ENCODE measurements around the gene EYA4. TPM values are rescaled to one million over a fixed set of nuclear protein-coding genes. Genes with fewer than 3 reads are reported as not detected.

EYA4 gene
- polyA plus RNA-seq, 1 donor: 0.21 TPM

DNA sequence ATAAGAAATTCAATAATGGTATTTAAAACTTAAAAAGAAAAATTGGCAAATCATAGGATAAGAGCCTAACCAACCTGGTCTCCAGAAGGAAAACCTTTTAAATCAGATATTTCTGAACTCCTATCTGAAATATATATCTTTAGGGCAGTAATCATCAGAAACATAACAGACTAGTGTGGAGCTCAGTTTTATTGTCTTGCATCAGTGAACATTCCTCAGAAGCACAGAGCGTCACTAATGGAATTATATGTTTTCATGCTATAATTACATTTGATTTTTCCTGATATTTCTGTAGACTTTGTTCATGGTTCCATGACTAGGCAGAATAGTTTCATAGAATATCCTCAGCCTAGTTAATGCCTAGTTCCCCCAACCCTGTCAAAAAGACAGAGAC, 262.2 kb downstream of the EYA4 start:
- WGBS (ENCODE audit: insufficient coverage, low lambda C conversion rate): no CpG with 5 or more reads among the region's 1 CpG
- Histone ChIP-seq H3K4me1 (ENCODE audit: control insufficient read depth, insufficient read depth, low read length) (no peaks in the 10 kb centered on the region), H3K4me3 (ENCODE audit: low read length) (no peak overlapping the region), H3K9me3 (ENCODE audit: control insufficient read depth, low read depth, low read length) (no peaks in the 10 kb centered on the region), H3K36me3 (ENCODE audit: control insufficient read depth, insufficient read depth, low read length) (no peaks in the 10 kb centered on the region), H3K27ac (ENCODE audit: low read length) (no peak overlapping the region), H3K27me3 (ENCODE audit: control insufficient read depth, insufficient read depth, low read length) (no peaks in the 10 kb centered on the region)
- DNase-seq: no peak

DNA sequence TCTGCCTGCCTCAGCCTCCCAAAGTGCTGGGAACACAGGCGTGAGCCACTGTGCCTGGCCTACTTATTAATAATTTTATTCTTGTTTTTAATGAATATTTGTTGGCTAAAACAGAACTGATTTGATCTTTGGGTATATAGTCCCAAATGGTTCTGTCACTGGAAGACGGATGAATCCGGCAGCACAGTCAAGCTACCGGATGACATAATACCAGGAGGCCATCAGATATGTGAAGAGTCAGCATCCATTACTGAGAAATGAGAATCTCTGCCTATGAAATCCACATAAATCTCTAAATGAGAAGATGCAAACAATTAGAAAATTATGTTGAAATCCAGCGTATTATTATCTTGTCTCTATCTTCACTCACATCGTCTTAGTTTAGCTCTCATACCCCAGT, 263.0 kb downstream of the EYA4 start:
- H3K27me3 ChIP-seq (ENCODE audit: control insufficient read depth, insufficient read depth, low read length): no peaks in the 10 kb centered on the region
- no peaks in the 10 kb centered on the region for H3K4me1 ChIP-seq (ENCODE audit: control insufficient read depth, insufficient read depth, low read length)
- WGBS (ENCODE audit: insufficient coverage, low lambda C conversion rate): 100% methylated on average over 2 of the region's 6 CpGs
- no peak overlapping the region for H3K27ac ChIP-seq (ENCODE audit: low read length)
- DNase-seq: no peak
- H3K4me3 ChIP-seq (ENCODE audit: low read length): no peak overlapping the region
- no peaks in the 10 kb centered on the region for H3K9me3 ChIP-seq (ENCODE audit: control insufficient read depth, low read depth, low read length)
- no peaks in the 10 kb centered on the region for H3K36me3 ChIP-seq (ENCODE audit: control insufficient read depth, insufficient read depth, low read length)

DNA sequence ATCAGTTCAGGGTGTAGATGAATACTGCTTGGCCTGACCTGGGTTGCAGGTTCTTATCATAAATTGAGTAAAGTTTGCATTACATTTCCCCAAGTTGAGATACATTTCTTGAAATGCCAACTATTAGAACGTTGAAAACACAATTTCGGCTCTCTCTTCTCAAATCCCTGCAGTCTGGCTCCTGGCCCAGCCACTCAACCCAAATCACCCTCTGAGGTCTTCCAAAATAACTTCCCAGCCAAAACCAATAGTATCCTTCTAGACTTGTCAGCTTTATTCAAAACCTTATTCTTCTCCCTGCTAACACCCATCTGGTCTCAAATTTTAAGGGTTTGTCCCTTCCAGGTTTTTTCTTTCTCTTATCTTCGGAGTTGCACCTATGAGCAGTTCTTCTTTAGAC, 263.6 kb downstream of the EYA4 start:
- no peaks in the 10 kb centered on the region for H3K36me3 ChIP-seq (ENCODE audit: control insufficient read depth, insufficient read depth, low read length)
- no peaks in the 10 kb centered on the region for H3K27me3 ChIP-seq (ENCODE audit: control insufficient read depth, insufficient read depth, low read length)
- no peak for DNase-seq
- whole genome bisulfite sequencing (ENCODE audit: insufficient coverage, low lambda C conversion rate): 90% methylated on average over 2 of the region's 3 CpGs
- no peaks in the 10 kb centered on the region for H3K4me1 ChIP-seq (ENCODE audit: control insufficient read depth, insufficient read depth, low read length)
- no peaks in the 10 kb centered on the region for H3K9me3 ChIP-seq (ENCODE audit: control insufficient read depth, low read depth, low read length)
- H3K27ac ChIP-seq (ENCODE audit: low read length): no peak overlapping the region
- H3K4me3 ChIP-seq (ENCODE audit: low read length): no peak overlapping the region

DNA sequence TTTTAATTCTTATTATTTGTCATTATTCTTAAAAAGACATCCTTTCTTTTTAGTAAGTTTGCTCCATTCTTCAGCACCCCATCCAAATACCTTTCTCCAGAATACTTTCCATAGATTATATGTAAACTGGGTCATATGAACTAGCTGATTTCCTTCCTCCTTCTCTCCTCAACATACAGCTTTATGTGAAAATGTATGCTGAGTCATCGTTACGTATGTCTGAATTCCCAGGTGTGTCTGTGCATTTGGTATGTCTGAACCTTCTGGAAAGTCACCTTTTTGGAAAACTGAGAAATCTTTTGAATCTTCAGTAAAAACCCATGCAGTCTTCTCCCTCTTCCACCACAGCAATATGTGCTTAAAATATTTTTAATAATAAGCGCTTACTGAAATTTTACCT, 264.5 kb downstream of the EYA4 start:
- Histone ChIP-seq H3K27ac (ENCODE audit: low read length) (no peak overlapping the region), H3K9me3 (ENCODE audit: control insufficient read depth, low read depth, low read length) (no peaks in the 10 kb centered on the region), H3K4me1 (ENCODE audit: control insufficient read depth, insufficient read depth, low read length) (no peaks in the 10 kb centered on the region), H3K27me3 (ENCODE audit: control insufficient read depth, insufficient read depth, low read length) (no peaks in the 10 kb centered on the region), H3K36me3 (ENCODE audit: control insufficient read depth, insufficient read depth, low read length) (no peaks in the 10 kb centered on the region), H3K4me3 (ENCODE audit: low read length) (no peak overlapping the region)
- WGBS (ENCODE audit: insufficient coverage, low lambda C conversion rate): 90% methylated on average over 2 of the region's 3 CpGs
- no peak for DNase-seq

DNA sequence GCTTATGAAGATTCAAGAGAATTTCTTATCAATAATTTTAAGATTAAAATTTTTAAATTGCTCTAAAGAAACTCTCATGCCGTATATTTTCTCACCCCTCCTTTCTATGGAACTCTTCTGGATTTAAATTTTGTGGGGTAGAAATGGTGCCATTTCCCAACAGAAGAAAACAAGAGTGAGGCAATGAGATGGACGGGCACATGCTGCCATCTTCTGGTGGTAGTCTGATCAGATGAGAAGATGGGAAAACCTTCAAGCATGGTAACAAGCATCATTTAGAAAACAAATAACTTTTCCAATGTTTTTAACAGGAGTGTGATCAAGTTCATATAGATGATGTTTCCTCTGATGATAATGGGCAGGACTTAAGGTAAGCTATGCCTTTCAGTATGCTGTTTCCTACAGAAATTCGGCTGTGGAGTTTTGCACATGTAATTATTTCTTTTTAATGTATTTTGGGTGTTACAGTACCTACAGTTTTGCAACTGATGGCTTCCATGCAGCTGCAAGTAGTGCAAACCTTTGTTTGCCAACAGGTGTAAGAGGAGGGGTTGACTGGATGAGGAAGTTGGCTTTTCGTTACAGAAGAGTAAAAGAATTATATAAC, 271.4 kb downstream of the EYA4 start:
- H3K36me3 ChIP-seq (ENCODE audit: control insufficient read depth, insufficient read depth, low read length): no peaks in the 10 kb centered on the region
- no peaks in the 10 kb centered on the region for H3K9me3 ChIP-seq (ENCODE audit: control insufficient read depth, low read depth, low read length)
- DNase-seq: no peak
- no peaks in the 10 kb centered on the region for H3K27me3 ChIP-seq (ENCODE audit: control insufficient read depth, insufficient read depth, low read length)
- H3K4me3 ChIP-seq (ENCODE audit: low read length): no peak overlapping the region
- H3K4me1 ChIP-seq (ENCODE audit: control insufficient read depth, insufficient read depth, low read length): no peaks in the 10 kb centered on the region
- 20% methylated on average over 1 of the region's 4 CpGs for WGBS (ENCODE audit: insufficient coverage, low lambda C conversion rate)
- H3K27ac ChIP-seq (ENCODE audit: low read length): no peak overlapping the region

DNA sequence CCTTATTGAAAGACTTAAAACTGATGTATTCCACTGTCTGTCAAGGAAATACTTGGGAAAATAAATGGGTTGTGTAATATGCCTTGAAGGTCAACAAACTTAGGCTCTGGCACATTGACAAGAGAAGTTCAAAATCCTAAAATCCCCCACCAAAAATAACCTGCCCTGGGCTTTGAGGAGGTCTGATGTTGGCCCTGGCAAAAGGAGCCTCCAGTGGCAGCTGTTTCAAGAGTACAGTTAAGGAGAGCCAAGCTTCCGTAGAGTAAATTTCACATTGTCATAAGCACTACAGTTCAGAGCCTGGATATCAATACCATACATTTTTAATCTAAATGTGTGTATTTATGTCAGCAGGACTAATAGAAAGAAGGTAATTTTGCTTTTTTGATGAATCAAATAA, 282.7 kb downstream of the EYA4 start:
- Histone ChIP-seq H3K27ac (ENCODE audit: low read length) (no peak overlapping the region), H3K4me1 (ENCODE audit: control insufficient read depth, insufficient read depth, low read length) (no peaks in the 10 kb centered on the region), H3K4me3 (ENCODE audit: low read length) (no peak overlapping the region), H3K9me3 (ENCODE audit: control insufficient read depth, low read depth, low read length) (no peaks in the 10 kb centered on the region), H3K27me3 (ENCODE audit: control insufficient read depth, insufficient read depth, low read length) (no peaks in the 10 kb centered on the region), H3K36me3 (ENCODE audit: control insufficient read depth, insufficient read depth, low read length) (no peaks in the 10 kb centered on the region)
- DNase-seq: no peak
- WGBS (ENCODE audit: insufficient coverage, low lambda C conversion rate): 100% methylated on average over 1 of the region's 1 CpG

DNA sequence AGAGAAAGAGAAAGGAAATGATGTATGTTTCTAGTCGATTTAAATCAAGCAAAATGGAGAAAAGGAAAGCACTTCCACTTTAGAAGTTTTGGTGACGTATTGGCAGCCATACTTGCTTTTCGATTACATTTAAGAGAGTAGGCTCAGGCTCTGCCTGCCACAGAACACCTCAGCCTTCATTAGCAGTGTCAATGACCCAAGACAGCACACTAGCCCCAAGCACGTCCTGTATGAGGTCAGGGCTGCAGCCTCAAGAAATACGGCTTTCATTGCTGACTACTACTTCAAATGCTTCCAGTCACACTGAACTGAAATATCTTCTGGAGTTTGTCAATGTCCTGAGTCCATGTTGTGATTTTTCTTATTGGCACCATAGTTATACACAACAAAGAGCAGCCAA, 285.3 kb downstream of the EYA4 start:
- Histone ChIP-seq H3K27ac (ENCODE audit: low read length) (no peak overlapping the region), H3K4me1 (ENCODE audit: control insufficient read depth, insufficient read depth, low read length) (no peaks in the 10 kb centered on the region), H3K36me3 (ENCODE audit: control insufficient read depth, insufficient read depth, low read length) (no peaks in the 10 kb centered on the region), H3K4me3 (ENCODE audit: low read length) (no peak overlapping the region), H3K9me3 (ENCODE audit: control insufficient read depth, low read depth, low read length) (no peaks in the 10 kb centered on the region), H3K27me3 (ENCODE audit: control insufficient read depth, insufficient read depth, low read length) (no peaks in the 10 kb centered on the region)
- WGBS (ENCODE audit: insufficient coverage, low lambda C conversion rate): 83% methylated on average over 1 of the region's 5 CpGs
- no peak for DNase-seq

DNA sequence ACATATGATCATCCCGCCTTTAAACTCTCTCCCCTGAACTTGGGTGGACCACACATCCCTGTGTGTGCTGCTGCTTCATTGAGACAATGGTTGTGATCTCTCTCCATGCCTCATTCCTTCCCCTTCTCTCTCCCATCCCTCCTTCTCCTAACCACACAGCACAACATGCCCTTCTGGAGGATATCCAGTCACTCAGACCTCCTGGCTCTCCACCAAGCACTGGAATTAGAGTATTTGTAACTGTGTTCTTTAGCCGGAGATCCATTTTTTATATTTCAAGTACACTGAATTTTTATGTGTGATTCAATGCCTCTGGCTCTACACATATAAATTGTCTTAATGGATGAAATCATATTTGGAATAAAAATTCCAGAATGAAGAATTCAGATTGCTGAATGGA, 287.4 kb downstream of the EYA4 start:
- no peak for DNase-seq
- Histone ChIP-seq H3K27me3 (ENCODE audit: control insufficient read depth, insufficient read depth, low read length) (no peaks in the 10 kb centered on the region), H3K27ac (ENCODE audit: low read length) (no peak overlapping the region), H3K4me1 (ENCODE audit: control insufficient read depth, insufficient read depth, low read length) (no peaks in the 10 kb centered on the region), H3K9me3 (ENCODE audit: control insufficient read depth, low read depth, low read length) (no peaks in the 10 kb centered on the region), H3K4me3 (ENCODE audit: low read length) (no peak overlapping the region), H3K36me3 (ENCODE audit: control insufficient read depth, insufficient read depth, low read length) (no peaks in the 10 kb centered on the region)
- WGBS (ENCODE audit: insufficient coverage, low lambda C conversion rate): no CpG with 5 or more reads among the region's 2 CpGs

DNA sequence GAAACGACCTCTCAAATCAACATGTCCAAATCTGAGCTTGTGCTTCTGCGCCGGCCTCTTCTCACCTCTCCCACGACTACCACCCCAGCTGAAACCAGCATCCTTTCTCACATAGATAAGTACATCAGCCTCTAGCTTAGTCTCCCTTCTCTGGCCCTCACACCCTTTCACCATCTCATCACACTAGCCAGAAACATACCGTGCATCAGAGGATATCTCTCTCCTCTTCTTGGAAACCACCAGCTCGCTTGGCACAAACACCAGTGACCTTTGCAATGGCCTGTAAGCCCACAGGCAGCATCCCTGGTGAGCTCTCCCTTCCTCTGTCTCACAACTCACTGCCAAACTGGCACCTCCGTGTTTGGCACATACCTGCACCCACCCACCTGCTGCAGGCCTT, 291.8 kb downstream of the EYA4 start:
- no peaks in the 10 kb centered on the region for H3K4me1 ChIP-seq (ENCODE audit: control insufficient read depth, insufficient read depth, low read length)
- no peaks in the 10 kb centered on the region for H3K9me3 ChIP-seq (ENCODE audit: control insufficient read depth, low read depth, low read length)
- no peak for DNase-seq
- no peaks in the 10 kb centered on the region for H3K27me3 ChIP-seq (ENCODE audit: control insufficient read depth, insufficient read depth, low read length)
- no peaks in the 10 kb centered on the region for H3K36me3 ChIP-seq (ENCODE audit: control insufficient read depth, insufficient read depth, low read length)
- no peak overlapping the region for H3K4me3 ChIP-seq (ENCODE audit: low read length)
- WGBS (ENCODE audit: insufficient coverage, low lambda C conversion rate): 60% methylated on average over 3 of the region's 7 CpGs
- no peak overlapping the region for H3K27ac ChIP-seq (ENCODE audit: low read length)

DNA sequence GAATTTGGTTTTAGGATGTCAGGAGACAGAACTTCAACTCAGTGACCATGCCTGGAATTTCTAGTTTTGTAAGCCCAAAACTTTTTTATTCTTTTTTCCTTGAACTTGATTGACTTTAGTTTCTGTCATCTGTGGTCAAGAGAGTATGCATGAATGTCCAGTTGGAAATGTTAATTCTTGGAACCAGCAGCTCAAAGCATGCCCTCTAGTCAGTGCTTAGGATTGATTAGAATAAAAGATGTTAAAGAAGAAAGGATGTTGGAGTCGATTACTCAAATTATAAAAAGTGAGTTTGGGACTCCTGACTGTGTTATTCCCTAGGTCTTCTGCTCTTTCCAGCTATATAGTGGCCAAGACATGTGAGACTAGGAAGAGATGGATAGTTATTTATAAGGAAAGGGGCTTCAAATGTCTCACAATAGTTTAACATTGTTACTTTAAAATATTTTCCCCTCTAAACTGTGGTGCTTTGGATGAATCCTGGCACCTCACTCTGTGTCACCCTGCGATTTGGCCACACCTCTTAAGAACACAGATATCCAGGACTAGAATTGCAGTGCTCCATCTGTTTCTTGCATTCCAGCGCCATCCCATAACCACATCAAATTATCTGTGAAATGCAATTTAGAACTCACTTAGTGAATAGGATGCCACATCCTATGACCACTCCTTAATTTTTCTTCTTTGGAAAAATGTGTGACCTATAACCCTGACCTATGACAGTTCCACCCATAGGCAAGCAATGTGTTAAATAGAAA, 298.5 kb downstream of the EYA4 start:
- no peaks in the 10 kb centered on the region for H3K9me3 ChIP-seq (ENCODE audit: control insufficient read depth, low read depth, low read length)
- no peaks in the 10 kb centered on the region for H3K27me3 ChIP-seq (ENCODE audit: control insufficient read depth, insufficient read depth, low read length)
- no peak for DNase-seq
- WGBS (ENCODE audit: insufficient coverage, low lambda C conversion rate): 100% methylated on average over 1 of the region's 3 CpGs
- H3K4me1 ChIP-seq (ENCODE audit: control insufficient read depth, insufficient read depth, low read length): no peaks in the 10 kb centered on the region
- no peaks in the 10 kb centered on the region for H3K36me3 ChIP-seq (ENCODE audit: control insufficient read depth, insufficient read depth, low read length)
- H3K4me3 ChIP-seq (ENCODE audit: low read length): no peak overlapping the region
- H3K27ac ChIP-seq (ENCODE audit: low read length): no peak overlapping the region

DNA sequence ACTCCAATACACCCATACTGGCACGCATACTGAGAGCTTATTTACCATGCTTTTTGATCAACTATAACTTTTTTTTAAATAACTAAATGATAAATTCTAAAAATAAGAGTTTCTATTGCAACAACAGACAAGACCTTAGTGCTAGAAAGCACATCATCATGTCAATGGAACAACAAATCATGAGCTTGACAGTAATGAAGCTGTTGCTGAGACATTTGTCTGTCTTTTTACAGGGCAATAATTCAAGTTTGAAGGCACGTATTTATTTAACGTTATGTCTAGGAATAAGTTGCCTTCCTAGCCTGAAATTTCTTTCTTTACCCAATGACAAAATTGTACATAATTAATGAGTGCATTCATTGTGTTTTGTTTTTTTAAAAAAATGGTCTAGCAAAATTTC, 299.2 kb downstream of the EYA4 start:
- no peak overlapping the region for H3K27ac ChIP-seq (ENCODE audit: low read length)
- no peak for DNase-seq
- no peak overlapping the region for H3K4me3 ChIP-seq (ENCODE audit: low read length)
- no peaks in the 10 kb centered on the region for H3K4me1 ChIP-seq (ENCODE audit: control insufficient read depth, insufficient read depth, low read length)
- H3K36me3 ChIP-seq (ENCODE audit: control insufficient read depth, insufficient read depth, low read length): no peaks in the 10 kb centered on the region
- H3K27me3 ChIP-seq (ENCODE audit: control insufficient read depth, insufficient read depth, low read length): no peaks in the 10 kb centered on the region
- no peaks in the 10 kb centered on the region for H3K9me3 ChIP-seq (ENCODE audit: control insufficient read depth, low read depth, low read length)
- WGBS (ENCODE audit: insufficient coverage, low lambda C conversion rate): 83% methylated on average over 1 of the region's 3 CpGs

Data from large intestine (tissue), 3 donors.